ENCODE data around the gene ELMOD1.

DNA sequence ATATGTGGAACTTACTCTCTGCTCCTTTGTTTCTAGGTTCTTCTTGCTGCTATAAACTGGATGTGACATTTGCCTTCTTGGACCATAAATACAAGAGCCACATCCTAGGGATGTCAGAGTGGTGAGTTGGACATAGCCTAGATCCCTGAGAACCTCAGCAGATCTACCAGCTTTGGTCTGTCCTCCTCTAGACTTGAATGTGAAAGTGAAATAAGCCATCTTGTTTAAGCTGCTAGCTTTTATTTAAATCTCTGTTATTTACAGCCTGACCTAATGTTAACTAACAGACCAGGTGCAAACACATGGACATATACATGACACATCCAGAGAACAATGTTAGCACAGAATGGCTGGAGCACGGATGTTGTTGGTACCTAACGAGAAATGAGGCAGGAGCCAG lies 85.0 kb downstream of the ELMOD1 start:
- TF ChIP-seq, protein P1, sequence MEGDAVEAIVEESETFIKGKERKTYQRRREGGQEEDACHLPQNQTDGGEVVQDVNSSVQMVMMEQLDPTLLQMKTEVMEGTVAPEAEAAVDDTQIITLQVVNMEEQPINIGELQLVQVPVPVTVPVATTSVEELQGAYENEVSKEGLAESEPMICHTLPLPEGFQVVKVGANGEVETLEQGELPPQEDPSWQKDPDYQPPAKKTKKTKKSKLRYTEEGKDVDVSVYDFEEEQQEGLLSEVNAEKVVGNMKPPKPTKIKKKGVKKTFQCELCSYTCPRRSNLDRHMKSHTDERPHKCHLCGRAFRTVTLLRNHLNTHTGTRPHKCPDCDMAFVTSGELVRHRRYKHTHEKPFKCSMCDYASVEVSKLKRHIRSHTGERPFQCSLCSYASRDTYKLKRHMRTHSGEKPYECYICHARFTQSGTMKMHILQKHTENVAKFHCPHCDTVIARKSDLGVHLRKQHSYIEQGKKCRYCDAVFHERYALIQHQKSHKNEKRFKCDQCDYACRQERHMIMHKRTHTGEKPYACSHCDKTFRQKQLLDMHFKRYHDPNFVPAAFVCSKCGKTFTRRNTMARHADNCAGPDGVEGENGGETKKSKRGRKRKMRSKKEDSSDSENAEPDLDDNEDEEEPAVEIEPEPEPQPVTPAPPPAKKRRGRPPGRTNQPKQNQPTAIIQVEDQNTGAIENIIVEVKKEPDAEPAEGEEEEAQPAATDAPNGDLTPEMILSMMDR (IDR thresholded peaks at IDR 0.05), result no peak
- TF ChIP-seq POLR2A (IDR thresholded peaks at IDR 0.05), result no peak
